HepG2 (cell line): ENCODE results near the gene NOXA1. TPM values are rescaled to one million over a fixed set of nuclear protein-coding genes. Genes with fewer than 3 reads are reported as not detected.

Experiments
- ATAC-seq: fragments of 200-7000 bp; cut with Tn5 transposase; 3 replicates; pipeline ENCODE4 v1.9.1; 2020; ENCODE audit warnings: mild to moderate bottlenecking, moderate library complexity
- BruUV-seq: library from RNA; stranded (reverse); fragments of 400-500 nt; replicated peaks from 2 replicates; lab custom pipeline; 2021; lab: Mats Ljungman, UMichigan
- CTCF ChIA-PET: fragments of 300-600 bp; formaldehyde crosslinking; extraction: SDS; loops from one replicate; lab custom pipeline; 2021; ENCODE audit warnings: low total read pairs, inconsistent platforms, low intra/inter-chr PET ratio; lab: Yijun Ruan, JAX
- POLR2A ChIA-PET: fragments of 350-600 bp; sonication (Branson Sonifier 250); formaldehyde crosslinking; loops from one replicate; lab custom pipeline; 2020; ENCODE audit warnings: antibody characterized with exemption, inconsistent platforms; lab: Yijun Ruan, JAX
- DNase-seq: peaks from one replicate; pipeline ENCODE4 v3.0.0-alpha.2; 2015; ENCODE audit warnings: low spot score
- FAIRE-seq: peaks from 3 replicates; lab custom pipeline; 2011; peaks lifted over from hg19 to GRCh38; lab: Jason Lieb, UNC
- H2AFZ ChIP-seq: one replicate; pipeline ENCODE4 v1.6.1; 2011; ENCODE audit warnings: low read length, inconsistent platforms
- H3K27ac ChIP-seq: fragments of 300-600 bp; 3 replicates; pipeline ENCODE4 v1.8.0; 2011; ENCODE audit warnings: mixed run types, mild to moderate bottlenecking, mixed read lengths, low read length, inconsistent platforms; ENCODE audit not compliant: insufficient read depth; ENCODE audit errors: extremely low read length
- H3K27me3 ChIP-seq, 2 experiments: fragments of 200-600 bp in 1 of 2; 2 replicates in 1 of 2; 3 replicates in 1 of 2; pipeline versions ENCODE4 v1.6.0 to v1.8.0; 2011; ENCODE audit warnings: low read length in 2 of 2, mild to moderate bottlenecking in 2 of 2, moderate library complexity in 2 of 2, inconsistent platforms in 1 of 2; ENCODE audit not compliant: insufficient read depth in 2 of 2, control insufficient read depth in 1 of 2
- H3K36me3 ChIP-seq, 2 experiments: fragments of 200-600 bp in 1 of 2; replicated peaks in 1 of 2; 2 replicates in 1 of 2; 3 replicates in 1 of 2; pipeline versions ENCODE4 v1.5.1 to v1.8.0; 2011; ENCODE audit warnings: low read length in 2 of 2, inconsistent platforms in 1 of 2; ENCODE audit not compliant: insufficient read depth in 2 of 2, control insufficient read depth in 1 of 2
- H3K4me1 ChIP-seq: 2 replicates; pipeline ENCODE4 v1.5.1; 2012; ENCODE audit warnings: low read length, inconsistent platforms; ENCODE audit not compliant: insufficient read depth
- H3K4me2 ChIP-seq: 2 replicates; pipeline ENCODE4 v1.6.0; 2011; ENCODE audit warnings: low read depth, low read length, inconsistent platforms
- H3K4me3 ChIP-seq, 3 experiments: fragments of 200-600 bp in 1 of 3; sonication (generic), shearing (Covaris generic) in 1 of 3; replicated peaks in 1 of 3; 2 replicates each; pipeline ENCODE4 v1.5.1; 2011 to 2016; ENCODE audit warnings: low read length in 3 of 3, inconsistent platforms in 2 of 3, low read depth in 2 of 3, mild to moderate bottlenecking in 2 of 3, control low read depth in 1 of 3, mixed read lengths in 1 of 3; ENCODE audit not compliant: insufficient read depth in 1 of 3
- H3K79me2 ChIP-seq: one replicate; pipeline ENCODE4 v1.6.1; 2011; ENCODE audit warnings: low read length, inconsistent platforms; ENCODE audit not compliant: insufficient read depth
- H3K9ac ChIP-seq: 2 replicates; pipeline ENCODE4 v1.6.0; 2011; ENCODE audit warnings: mild to moderate bottlenecking, low read depth, low read length, inconsistent platforms; ENCODE audit not compliant: insufficient read depth
- H3K9me3 ChIP-seq: 2 replicates; pipeline ENCODE4 v1.5.1; 2012; ENCODE audit warnings: mild to moderate bottlenecking, low read length
- H4K20me1 ChIP-seq: 2 replicates; pipeline ENCODE4 v1.6.0; 2011; ENCODE audit warnings: inconsistent platforms, mild to moderate bottlenecking, low read length, moderate library complexity; ENCODE audit not compliant: insufficient read depth
- EEA1 ChIP-seq: sonication (generic); formaldehyde crosslinking; IDR thresholded peaks from 2 replicates; pipeline ENCODE4 v1.5.1; 2020; ENCODE audit warnings: mild to moderate bottlenecking, missing genetic modification reagents, borderline replicate concordance
- GATAD2A ChIP-seq: IDR thresholded peaks from 2 replicates; pipeline ENCODE4 v1.6.1; 2016
- HIC2 ChIP-seq: sonication (generic); formaldehyde crosslinking; IDR thresholded peaks from 2 replicates; pipeline ENCODE4 v1.9.0; 2022; ENCODE audit warnings: low read depth, missing genetic modification reagents
- NFKB2 ChIP-seq: sonication (generic); formaldehyde crosslinking; IDR thresholded peaks from 2 replicates; pipeline ENCODE4 v1.4.0; 2020; ENCODE audit warnings: missing genetic modification reagents, borderline replicate concordance
- RAD21 ChIP-seq: fragments of 450-650 bp; formaldehyde crosslinking; IDR thresholded peaks from 2 replicates; pipeline ENCODE4 v1.5.0; 2020; ENCODE audit warnings: mild to moderate bottlenecking
- RNF219 ChIP-seq: sonication (generic); formaldehyde crosslinking; IDR thresholded peaks from 2 replicates; pipeline ENCODE4 v1.5.0; 2020; ENCODE audit warnings: mild to moderate bottlenecking, missing genetic modification reagents
- SOX6 ChIP-seq, 2 experiments: fragments of 450-650 bp in 1 of 2; sonication (generic) in 1 of 2; formaldehyde crosslinking in 1 of 2; IDR thresholded peaks; 2 replicates each; pipeline versions ENCODE4 v1.4.0 to v1.6.1; 2017 to 2020; ENCODE audit warnings: antibody characterized with exemption in 1 of 2, mild to moderate bottlenecking in 1 of 2, missing genetic modification reagents in 1 of 2
- SRY ChIP-seq: sonication (generic); formaldehyde crosslinking; IDR thresholded peaks from 2 replicates; pipeline ENCODE4 v1.8.0; 2022; ENCODE audit warnings: mild to moderate bottlenecking, missing genetic modification reagents
- ZFX ChIP-seq: sonication (generic); formaldehyde crosslinking; IDR thresholded peaks from 2 replicates; pipeline ENCODE4 v1.4.0; 2020; ENCODE audit warnings: mild to moderate bottlenecking, low read depth, missing genetic modification reagents, moderate library complexity
- ZNF614 ChIP-seq: IDR thresholded peaks from 2 replicates; pipeline ENCODE4 v1.6.1; 2018; ENCODE audit warnings: missing biosample characterization, missing genetic modification reagents, inconsistent platforms, borderline replicate concordance
- WGBS: methylation state at CpG from one replicate; pipeline ENCODE4 v1.1.6; 2017; ENCODE audit warnings: low lambda C conversion rate; 5-methylcytosine and 5-hydroxymethylcytosine counted together
- in situ Hi-C: cut with HindIII; loops from 2 replicates; pipeline ENCODE4 v1.10.0; 2017; ENCODE audit warnings: low pct_unique_long_range_greater_than_20kb; ENCODE audit not compliant: extremely low pct_ligation_motif_present
- intact Hi-C: fragments of 100-400 bp; cut with micrococcal nuclease; formaldehyde crosslinking; loops from one replicate; pipeline ENCODE4 v1.10.0; 2022; ENCODE audit not compliant: unreplicated experiment
- polyA plus RNA-seq, 8 experiments: library from polyadenylated mRNA; depleted of rRNA in 3 of 8; stranded (reverse) in 7 of 8; unstranded in 1 of 8; fragments of >200 nt; fragmentation: Illumina TruSeq in 4 of 8; extraction: Trizol in 4 of 8; gene quantifications; 2 replicates each; pipeline versions ENCODE4 v1.2.1 to v1.2.3, GENCODE V29; 2011 to 2016; ENCODE audit warnings: low read depth in 4 of 8, missing spikeins in 1 of 8, mixed read lengths in 1 of 8; ENCODE audit not compliant: insufficient read depth in 1 of 8
- total RNA-seq, 5 experiments: library from RNA; depleted of rRNA; stranded (reverse); fragments of >200 nt; fragmentation: Illumina TruSeq; extraction: Trizol; gene quantifications; 2 replicates each; pipeline ENCODE4 v1.2.3, GENCODE V29; 2016; ENCODE audit warnings: low read depth in 1 of 5
- TF ChIP-seq, protein P1 (sequence below): sonication (generic); formaldehyde crosslinking; IDR thresholded peaks from 2 replicates; pipeline ENCODE4 v1.9.0; 2022; ENCODE audit warnings: missing genetic modification reagents, mild to moderate bottlenecking, borderline replicate concordance

NOXA1 gene
- total and polyA plus RNA-seq, 2 of the 13 experiments (the other 11 are each of a cell fraction or from before 2014, with no cell fraction given) = 0.78 to 1.2 TPM

DNA sequence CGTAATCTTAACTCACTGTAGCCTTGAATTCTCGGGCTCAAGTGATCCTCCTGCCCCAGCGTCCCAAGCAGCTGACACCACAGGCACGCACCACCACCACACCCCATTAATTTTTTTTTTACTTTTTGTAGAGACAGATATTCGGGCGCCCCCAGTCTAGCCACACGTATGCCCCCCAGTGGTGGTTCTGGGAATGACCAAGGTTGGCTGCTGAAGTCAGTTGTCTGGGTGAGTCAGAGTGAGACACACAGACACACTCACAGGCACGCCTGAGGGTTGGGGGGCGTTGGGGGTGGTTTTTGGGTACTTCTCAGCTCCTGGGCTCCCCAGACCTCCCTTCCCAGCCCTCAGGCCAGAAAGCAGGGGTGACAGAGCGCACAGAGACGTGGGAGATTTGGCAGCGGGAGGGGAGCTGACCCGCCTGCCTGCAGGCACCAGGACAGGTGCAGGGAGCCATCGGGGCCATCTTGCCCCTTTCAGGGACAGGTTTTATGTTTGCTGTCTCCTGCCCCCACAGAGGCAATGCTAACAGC is 22.1 kb downstream of the NOXA1 start:
- no peaks in the 10 kb centered on the region for H3K79me2 ChIP-seq
- peaks cover 0 to 13% of the 10 kb centered on the region in 2 experiments; a peak in 3 of 5 replicates for H3K36me3 ChIP-seq
- POLR2A ChIA-PET = interaction anchor here (3.3 kb wide), 1 partner anchor 22 kb away, joined by 12 read pairs; the partner anchor contains the start of genes EXD3 and NOXA1
- H3K27me3 ChIP-seq = no peaks in the 10 kb centered on the region
- H3K27ac ChIP-seq = no peak overlapping the region
- H4K20me1 ChIP-seq = peaks cover 7% of the 10 kb centered on the region; the same call in 1 of the 2 replicates
- H3K4me1 ChIP-seq = peaks cover 25% of the 10 kb centered on the region
- BruUV-seq = no TSS peak
- no peak overlapping the region for H3K9ac ChIP-seq
- peak; percentile 57 for DNase-seq
- H3K4me3 ChIP-seq = no peak overlapping the region
- H3K4me2 ChIP-seq = no peak overlapping the region; the same call in 1 of the 2 replicates
- CTCF ChIA-PET = interaction anchor here (1.4 to 2.5 kb wide), 2 partner anchors 22 to 158 kb away, joined by 6 to 23 read pairs; partner anchors contain the start of genes EXD3 and NOXA1
- H2AFZ ChIP-seq = no peak overlapping the region
- peak; percentile 62 for FAIRE-seq
- intact Hi-C loops (loop anchor here (1.0 to 5.0 kb wide), 2 partner anchors 22 to 158 kb away; partner anchors contain the start of genes EXD3 and NOXA1), in situ Hi-C loops (no loop called here)
- WGBS = 3% methylated on average over 9 of the region's 14 CpGs
- ATAC-seq = peak; percentile 38
- no peaks in the 10 kb centered on the region for H3K9me3 ChIP-seq
- TF ChIP-seq SRY (CRISPR knock-in tag) (peak; percentile 31; the same call in 1 of the 2 replicates), RAD21 (peak; percentile 47; the same call in 1 of the 2 replicates), ZNF614 (0 out of 2 replicates have a peak, but pooled peaks have one; percentile 18), EEA1 (0 out of 2 replicates have a peak, but pooled peaks have one; percentile 15), GATAD2A (CRISPR knock-in tag) (0 out of 2 replicates have a peak, but pooled peaks have one; percentile 14), SOX6 (IDR thresholded peaks at IDR 0.05) (no peak), SOX6 (CRISPR knock-in tag; IDR thresholded peaks at IDR 0.05) (peak; percentile 16; the same call in 1 of the 2 replicates), ZFX (0 out of 2 replicates have a peak, but pooled peaks have one; percentile 15), HIC2 (0 out of 2 replicates have a peak, but pooled peaks have one; percentile 11), RNF219 (CRISPR knock-in tag) (no peak), NFKB2 (CRISPR knock-in tag) (no peak)
- TF ChIP-seq, protein P1, sequence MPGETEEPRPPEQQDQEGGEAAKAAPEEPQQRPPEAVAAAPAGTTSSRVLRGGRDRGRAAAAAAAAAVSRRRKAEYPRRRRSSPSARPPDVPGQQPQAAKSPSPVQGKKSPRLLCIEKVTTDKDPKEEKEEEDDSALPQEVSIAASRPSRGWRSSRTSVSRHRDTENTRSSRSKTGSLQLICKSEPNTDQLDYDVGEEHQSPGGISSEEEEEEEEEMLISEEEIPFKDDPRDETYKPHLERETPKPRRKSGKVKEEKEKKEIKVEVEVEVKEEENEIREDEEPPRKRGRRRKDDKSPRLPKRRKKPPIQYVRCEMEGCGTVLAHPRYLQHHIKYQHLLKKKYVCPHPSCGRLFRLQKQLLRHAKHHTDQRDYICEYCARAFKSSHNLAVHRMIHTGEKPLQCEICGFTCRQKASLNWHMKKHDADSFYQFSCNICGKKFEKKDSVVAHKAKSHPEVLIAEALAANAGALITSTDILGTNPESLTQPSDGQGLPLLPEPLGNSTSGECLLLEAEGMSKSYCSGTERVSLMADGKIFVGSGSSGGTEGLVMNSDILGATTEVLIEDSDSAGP (CRISPR knock-in tag) = 0 out of 2 replicates have a peak, but pooled peaks have one; percentile 22
